MCF 10A (cell line): ENCODE results near the gene RASA2. TPM values are rescaled to one million over a fixed set of nuclear protein-coding genes. Genes with fewer than 3 reads are reported as not detected.

Experiments used
- BruUV-seq: library from RNA; stranded (reverse); fragments of 400-500 nt; replicated peaks from 2 replicates; lab custom pipeline; 2021; lab: Mats Ljungman, UMichigan
- CTCF ChIA-PET: fragments of 300-600 bp; sonication (Branson Sonifier 250); formaldehyde crosslinking; extraction: SDS; loops from one replicate; lab custom pipeline; 2021; ENCODE audit warnings: antibody characterized with exemption, inconsistent platforms; lab: Yijun Ruan, JAX
- POLR2A ChIA-PET: fragments of 300-600, 350-650 bp; sonication (Branson Sonifier 250); formaldehyde crosslinking; extraction: SDS; loops from one replicate; lab custom pipeline; 2020; ENCODE audit warnings: antibody characterized with exemption, inconsistent platforms; lab: Yijun Ruan, JAX
- DNase-seq: peaks from one replicate; pipeline ENCODE4 v3.0.0-alpha.2; 2018; ENCODE audit not compliant: unreplicated experiment
- H3K27ac Mint-ChIP-seq: one replicate; pipeline ENCODE4 v1.8.0; 2022; ENCODE audit warnings: mild to moderate bottlenecking, low read depth, mixed read lengths; ENCODE audit not compliant: unreplicated experiment
- H3K27me3 Mint-ChIP-seq: one replicate; pipeline ENCODE4 v1.8.0; 2022; ENCODE audit warnings: mixed read lengths; ENCODE audit not compliant: insufficient read depth, unreplicated experiment
- H3K36me3 Mint-ChIP-seq: one replicate; pipeline ENCODE4 v1.8.0; 2022; ENCODE audit warnings: mild to moderate bottlenecking, moderate library complexity, mixed read lengths; ENCODE audit not compliant: insufficient read depth, unreplicated experiment
- H3K4me1 Mint-ChIP-seq: one replicate; pipeline ENCODE4 v1.8.0; 2022; ENCODE audit warnings: mixed read lengths; ENCODE audit not compliant: insufficient read depth, unreplicated experiment
- H3K4me3 Mint-ChIP-seq: one replicate; pipeline ENCODE4 v1.8.0; 2022; ENCODE audit warnings: mild to moderate bottlenecking, moderate library complexity, mixed read lengths; ENCODE audit not compliant: unreplicated experiment
- H3K9me3 Mint-ChIP-seq: one replicate; pipeline ENCODE4 v1.8.0; 2022; ENCODE audit warnings: mixed read lengths; ENCODE audit not compliant: unreplicated experiment
- CTCF ChIP-seq: fragments of 200-600 bp; IDR thresholded peaks from one replicate; pipeline ENCODE4 v1.8.0; 2022; ENCODE audit warnings: antibody characterized with exemption, mild to moderate bottlenecking; ENCODE audit not compliant: unreplicated experiment
- intact Hi-C: fragments of 100-400 bp; cut with micrococcal nuclease; formaldehyde crosslinking; loops from 2 replicates; pipeline ENCODE4 v1.14.1; 2022
- total RNA-seq: library from RNA; stranded (reverse); gene quantifications from 2 replicates; pipeline ENCODE4 v1.2.3, GENCODE V29; 2022

RASA2 gene
- total RNA-seq, 1 experiment from 2014 or later = 19.5 TPM

- Mint-ChIP-seq H3K27ac (no peak overlapping the region), H3K27me3 (no peaks in the 10 kb centered on the region), H3K4me1 (peaks cover 12% of the 10 kb centered on the region), H3K36me3 (peaks cover 86% of the 10 kb centered on the region), H3K9me3 (no peaks in the 10 kb centered on the region), H3K4me3 (no peak overlapping the region)
- BruUV-seq = no TSS peak
- TF ChIP-seq CTCF = no peak
- POLR2A ChIA-PET = no interaction called here
- intact Hi-C loops = no loop called here
- CTCF ChIA-PET = interaction anchor here (0.6 to 6.1 kb wide), 6 partner anchors 10 to 205 kb away, joined by 3 to 83 read pairs (median 3); no protein-coding TSS in a partner anchor
- no peak for DNase-seq
These were observed 42.1 kb upstream of the RASA2 start for GRCh38 chr3:141444586-141445285.

DNA sequence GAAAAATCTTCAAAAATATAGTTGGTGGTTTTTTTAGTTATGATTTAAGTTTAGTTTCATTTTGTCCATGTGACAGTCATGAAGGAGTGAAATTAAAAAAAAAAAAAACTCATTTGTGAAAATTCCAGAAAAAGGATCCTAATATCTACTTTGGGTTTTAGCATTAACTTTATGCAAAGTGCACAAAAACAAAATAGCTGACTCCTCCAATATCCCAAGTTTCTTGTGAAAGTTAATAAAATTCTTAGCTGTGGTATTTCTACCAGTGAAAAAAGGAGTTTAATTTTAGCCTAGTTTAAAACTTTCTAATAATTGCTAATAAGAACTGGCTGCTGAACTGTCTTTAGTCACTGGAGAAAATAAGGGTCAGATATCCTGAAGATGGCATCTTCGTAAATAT lies 40.8 kb upstream of the RASA2 start:
- BruUV-seq = no TSS peak
- H3K4me1 Mint-ChIP-seq = peaks cover 20% of the 10 kb centered on the region
- H3K27me3 Mint-ChIP-seq = no peaks in the 10 kb centered on the region
- no peak for DNase-seq
- TF ChIP-seq CTCF = no peak
- H3K36me3 Mint-ChIP-seq = peaks cover 89% of the 10 kb centered on the region
- H3K4me3 Mint-ChIP-seq = no peak overlapping the region
- no peaks in the 10 kb centered on the region for H3K9me3 Mint-ChIP-seq
- no peak overlapping the region for H3K27ac Mint-ChIP-seq
- CTCF ChIA-PET = interaction anchor here (1.1 to 1.6 kb wide), 3 partner anchors 9 to 142 kb away, joined by 3 to 9 read pairs (median 4); no protein-coding TSS in a partner anchor
- intact Hi-C loops = no loop called here
- POLR2A ChIA-PET = interaction anchor here (0.6 to 0.7 kb wide), 3 partner anchors 10 to 134 kb away, joined by 3 to 4 read pairs (median 4); no protein-coding TSS in a partner anchor

DNA sequence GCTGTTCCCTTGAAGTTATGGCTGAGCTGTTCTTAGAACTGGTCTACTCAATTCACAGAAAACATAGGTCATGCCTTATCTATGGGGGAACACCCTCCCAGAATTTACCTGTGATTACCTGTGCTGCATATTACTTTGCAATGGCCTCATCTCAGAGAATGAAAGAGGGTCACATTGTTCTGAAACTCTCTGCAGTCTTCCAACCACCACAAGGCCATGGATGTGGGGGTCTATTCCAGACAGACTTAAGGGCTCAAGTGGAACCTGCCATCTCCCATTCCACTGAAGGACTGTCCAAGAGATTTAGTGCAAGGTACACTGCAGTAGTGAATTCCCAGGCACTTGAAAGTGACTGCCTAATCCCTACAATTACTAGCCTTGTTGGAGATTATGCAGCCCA lies 40.1 kb upstream of the RASA2 start:
- BruUV-seq = no TSS peak
- H3K4me1 Mint-ChIP-seq = peaks cover 23% of the 10 kb centered on the region
- TF ChIP-seq CTCF = no peak
- intact Hi-C loops = no loop called here
- H3K27me3 Mint-ChIP-seq = no peaks in the 10 kb centered on the region
- no peak for DNase-seq
- no peak overlapping the region for H3K4me3 Mint-ChIP-seq
- peak overlapping the region; percentile 27 for H3K27ac Mint-ChIP-seq
- ChIA-PET POLR2A (interaction anchor here (0.7 kb wide), 1 partner anchor 135 kb away, joined by 3 read pairs; no protein-coding TSS in a partner anchor), CTCF (interaction anchor here (0.6 to 1.6 kb wide), 5 partner anchors 8 to 143 kb away, joined by 3 to 9 read pairs (median 4); no protein-coding TSS in a partner anchor)
- peaks cover 84% of the 10 kb centered on the region for H3K36me3 Mint-ChIP-seq
- no peaks in the 10 kb centered on the region for H3K9me3 Mint-ChIP-seq

GRCh38 chr3:141447383-141447782 lies 39.4 kb upstream of the RASA2 start:
- BruUV-seq = no TSS peak
- DNase-seq = no peak
- Mint-ChIP-seq H3K9me3 (no peaks in the 10 kb centered on the region), H3K36me3 (peaks cover 78% of the 10 kb centered on the region), H3K4me3 (no peak overlapping the region), H3K4me1 (peaks cover 16% of the 10 kb centered on the region), H3K27ac (peak overlapping the region; percentile 27), H3K27me3 (no peaks in the 10 kb centered on the region)
- ChIA-PET POLR2A (no interaction called here), CTCF (interaction anchor here (0.6 to 3.8 kb wide), 2 partner anchors 138 to 143 kb away, joined by 3 to 30 read pairs; no protein-coding TSS in a partner anchor)
- intact Hi-C loops = no loop called here
- TF ChIP-seq CTCF = no peak
